SK-N-SH (cell line): ENCODE data around the gene CCDC30. TPM values are rescaled to one million over a fixed set of nuclear protein-coding genes. Genes with fewer than 3 reads are reported as not detected.

Experiments
- CTCF ChIA-PET: fragments of 300-600, 350-600 bp; formaldehyde crosslinking; extraction: SDS; loops from one replicate; lab custom pipeline; 2021; lab: Yijun Ruan, JAX
- POLR2A ChIA-PET: fragments of 350-600 bp; sonication (Branson Sonifier 250); formaldehyde crosslinking; extraction: SDS; loops from one replicate; lab custom pipeline; 2020; ENCODE audit warnings: antibody characterized with exemption, inconsistent platforms; lab: Yijun Ruan, JAX
- DNase-seq: peaks from one replicate; pipeline ENCODE4 v3.0.0; 2012
- H2AFZ ChIP-seq: fragments of 200-600 bp; sonication (generic); 2 replicates; pipeline ENCODE4 v1.8.1; 2016; ENCODE audit warnings: antibody characterized with exemption, mild to moderate bottlenecking, low read depth
- H3F3A ChIP-seq: fragments of 200-600 bp; sonication (generic); replicated peaks from 2 replicates; pipeline ENCODE3; 2016; ENCODE audit warnings: antibody characterized with exemption, mild to moderate bottlenecking; ENCODE audit not compliant: insufficient read depth
- H3K27ac ChIP-seq, 2 experiments: fragments of 200-500 bp in 1 of 2; fragments of 200-600 bp in 1 of 2; sonication (Bioruptor generic) in 1 of 2; sonication (generic), shearing (Covaris generic) in 1 of 2; 2 replicates each; pipeline versions ENCODE4 v1.5.1 to v1.6.1; 2014 to 2016; ENCODE audit warnings: low read depth in 2 of 2, inconsistent platforms in 1 of 2, low read length in 1 of 2, mild to moderate bottlenecking in 1 of 2, mixed read lengths in 1 of 2
- H3K27me3 ChIP-seq: fragments of 200-600 bp; sonication (generic), shearing (Covaris generic); 2 replicates; pipeline ENCODE4 v1.6.1; 2016; ENCODE audit warnings: mixed run types; ENCODE audit not compliant: insufficient read depth
- H3K36me3 ChIP-seq, 2 experiments: fragments of 200-500 bp in 1 of 2; fragments of 200-600 bp in 1 of 2; sonication (Bioruptor generic) in 1 of 2; sonication (generic) in 1 of 2; replicated peaks in 1 of 2; 2 replicates each; pipeline versions ENCODE3 to v1.5.1; 2014 to 2016; ENCODE audit warnings: low read length in 1 of 2, mild to moderate bottlenecking in 1 of 2; ENCODE audit not compliant: insufficient read depth in 2 of 2, control insufficient read depth in 1 of 2
- H3K4me1 ChIP-seq, 2 experiments: fragments of 200-500 bp in 1 of 2; fragments of 200-600 bp in 1 of 2; sonication (Bioruptor generic) in 1 of 2; sonication (generic), shearing (Covaris generic) in 1 of 2; 2 replicates each; pipeline versions ENCODE4 v1.5.1 to v1.6.1; 2014 to 2016; ENCODE audit warnings: low read depth in 1 of 2, low read length in 1 of 2, mixed run types in 1 of 2; ENCODE audit not compliant: insufficient read depth in 2 of 2, control insufficient read depth in 1 of 2
- H3K4me2 ChIP-seq: fragments of 200-600 bp; sonication (generic), shearing (Covaris generic); 2 replicates; pipeline ENCODE4 v1.6.1; 2017; ENCODE audit warnings: mixed run types
- H3K4me3 ChIP-seq, 2 experiments: fragments of 200-500 bp in 1 of 2; fragments of 200-600 bp in 1 of 2; sonication (Bioruptor generic) in 1 of 2; sonication (generic), shearing (Covaris generic) in 1 of 2; 2 replicates each; pipeline versions ENCODE4 v1.5.1 to v1.8.1; 2014 to 2016; ENCODE audit warnings: low read depth in 2 of 2, inconsistent platforms in 1 of 2, low read length in 1 of 2, mild to moderate bottlenecking in 1 of 2, mixed read lengths in 1 of 2, moderate library complexity in 1 of 2
- H3K79me2 ChIP-seq: fragments of 200-600 bp; sonication (generic); 2 replicates; pipeline ENCODE4 v1.8.1; 2017; ENCODE audit warnings: mild to moderate bottlenecking; ENCODE audit not compliant: insufficient read depth
- H3K9ac ChIP-seq: fragments of 200-600 bp; sonication (generic); 2 replicates; pipeline ENCODE4 v1.6.1; 2017; ENCODE audit warnings: mixed run types
- H3K9me2 ChIP-seq: fragments of 200-600 bp; sonication (generic); 2 replicates; pipeline ENCODE4 v1.6.1; 2017; ENCODE audit warnings: mixed run types
- H3K9me3 ChIP-seq: fragments of 200-600 bp; sonication (generic); 2 replicates; pipeline ENCODE4 v1.6.1; 2017; ENCODE audit warnings: mixed run types, mild to moderate bottlenecking, moderate library complexity
- H4K20me1 ChIP-seq: fragments of 200-600 bp; sonication (generic); 2 replicates; pipeline ENCODE4 v1.6.1; 2017; ENCODE audit warnings: mild to moderate bottlenecking, mixed run types; ENCODE audit not compliant: insufficient read depth
- EZH2phosphoT487 ChIP-seq: fragments of 200-600 bp; sonication (generic); IDR thresholded peaks from 2 replicates; pipeline ENCODE4 v1.6.1; 2017; ENCODE audit warnings: low read depth, mixed run types, mild to moderate bottlenecking, antibody characterized with exemption, moderate library complexity, borderline replicate concordance
- FOSL2 ChIP-seq: IDR thresholded peaks from 2 replicates; pipeline ENCODE4 v1.4.0; 2012; ENCODE audit warnings: low read depth, mild to moderate bottlenecking, moderate library complexity, borderline replicate concordance
- FOXJ3 ChIP-seq: sonication (generic); formaldehyde crosslinking; IDR thresholded peaks from 2 replicates; pipeline ENCODE4 v1.5.1; 2020; ENCODE audit warnings: mild to moderate bottlenecking, missing genetic modification reagents
- MAX ChIP-seq: IDR thresholded peaks from 2 replicates; pipeline ENCODE4 v1.4.0; 2012; ENCODE audit warnings: low read depth
- MEF2A ChIP-seq: IDR thresholded peaks from 2 replicates; pipeline ENCODE4 v1.4.0; 2012; ENCODE audit warnings: low read depth, borderline replicate concordance
- REST ChIP-seq: IDR thresholded peaks from 2 replicates; pipeline ENCODE4 v1.6.1; 2012; ENCODE audit warnings: mild to moderate bottlenecking, low read depth, low read length, moderate library complexity
- RXRA ChIP-seq: IDR thresholded peaks from 2 replicates; pipeline ENCODE4 v1.4.0; 2012; ENCODE audit warnings: low read depth, mild to moderate bottlenecking, borderline replicate concordance
- USF1 ChIP-seq: IDR thresholded peaks from 2 replicates; pipeline ENCODE4 v1.4.0; 2012; ENCODE audit warnings: low read depth, borderline replicate concordance
- WGBS: methylation state at CpG from one replicate; pipeline ENCODE4 v1.1.6; 2017; ENCODE audit warnings: low lambda C conversion rate; 5-methylcytosine and 5-hydroxymethylcytosine counted together
- polyA plus RNA-seq, 3 experiments: library from polyadenylated mRNA; depleted of rRNA; stranded (reverse); fragments of >200 nt; gene quantifications; 2 replicates each; pipeline ENCODE4 v1.2.3, GENCODE V29; 2012

CCDC30 gene
- polyA plus RNA-seq, 1 of the 3 experiments (the other 2 are of a cell fraction) = 0.94 TPM

GRCh38 chr1:42676534-42677087 is 213.5 kb downstream of the CCDC30 start:
- ChIA-PET POLR2A (no interaction called here), CTCF (interaction anchor here (2.8 kb wide), 1 partner anchor 70 kb away, joined by 10 read pairs; no protein-coding TSS in a partner anchor)
- no peak overlapping the region for H3K4me3 ChIP-seq
- no peak overlapping the region for H3K9ac ChIP-seq
- DNase-seq = no peak
- H3K9me3 ChIP-seq = no peaks in the 10 kb centered on the region
- H3F3A ChIP-seq = no peaks in the 10 kb centered on the region
- H3K4me1 ChIP-seq = peaks cover 0 to 6% of the 10 kb centered on the region in 2 experiments; a peak in 2 of 4 replicates
- H3K27me3 ChIP-seq = no peaks in the 10 kb centered on the region
- no peak overlapping the region for H2AFZ ChIP-seq
- H3K9me2 ChIP-seq = no peaks in the 10 kb centered on the region
- H3K79me2 ChIP-seq = peaks cover 10% of the 10 kb centered on the region; the same call in 1 of the 2 replicates
- H3K4me2 ChIP-seq = no peak overlapping the region
- TF ChIP-seq EZH2phosphoT487 = no peak
- TF ChIP-seq USF1 = no peak
- TF ChIP-seq MAX = no peak
- no peak for TF ChIP-seq MEF2A
- no peak for TF ChIP-seq REST
- 92% methylated on average over 3 of the region's 3 CpGs for WGBS
- H3K36me3 ChIP-seq = peaks cover 6 to 19% of the 10 kb centered on the region in 2 experiments
- H3K27ac ChIP-seq = no peak overlapping the region
- no peaks in the 10 kb centered on the region for H4K20me1 ChIP-seq

GRCh38 chr1:42679364-42679983 is 216.4 kb downstream of the CCDC30 start:
- Histone ChIP-seq H3K4me3 (no peak overlapping the region), H3K9me3 (no peaks in the 10 kb centered on the region)
- TF ChIP-seq FOSL2 (no peak), FOXJ3 (CRISPR knock-in tag) (no peak), RXRA (no peak)
- TF ChIP-seq, all 33 proteins: peak for 0
- no peak overlapping the region for H3K27ac ChIP-seq
- H3K4me1 ChIP-seq = peaks cover 3 to 10% of the 10 kb centered on the region in 2 experiments; a peak in 3 of 4 replicates
- no peaks in the 10 kb centered on the region for H3F3A ChIP-seq
- no peak overlapping the region for H3K9ac ChIP-seq
- peak overlapping the region; percentile 77; the same call in 1 of the 2 replicates for H3K4me2 ChIP-seq
- no peak overlapping the region for H2AFZ ChIP-seq
- DNase-seq = no peak
- H3K79me2 ChIP-seq = peaks cover 27% of the 10 kb centered on the region
- no peaks in the 10 kb centered on the region for H3K27me3 ChIP-seq
- WGBS = 83% methylated on average over 10 of the region's 10 CpGs
- CTCF ChIA-PET = interaction anchor here (1.1 to 1.2 kb wide), 3 partner anchors 51 to 394 kb away, joined by 3 read pairs; no protein-coding TSS in a partner anchor
- no peaks in the 10 kb centered on the region for H3K9me2 ChIP-seq
- H4K20me1 ChIP-seq = peaks cover 15% of the 10 kb centered on the region
- POLR2A ChIA-PET = no interaction called here
- peaks cover 8 to 23% of the 10 kb centered on the region in 2 experiments for H3K36me3 ChIP-seq
